ENCODE data around the gene MRTFA.

DNA sequence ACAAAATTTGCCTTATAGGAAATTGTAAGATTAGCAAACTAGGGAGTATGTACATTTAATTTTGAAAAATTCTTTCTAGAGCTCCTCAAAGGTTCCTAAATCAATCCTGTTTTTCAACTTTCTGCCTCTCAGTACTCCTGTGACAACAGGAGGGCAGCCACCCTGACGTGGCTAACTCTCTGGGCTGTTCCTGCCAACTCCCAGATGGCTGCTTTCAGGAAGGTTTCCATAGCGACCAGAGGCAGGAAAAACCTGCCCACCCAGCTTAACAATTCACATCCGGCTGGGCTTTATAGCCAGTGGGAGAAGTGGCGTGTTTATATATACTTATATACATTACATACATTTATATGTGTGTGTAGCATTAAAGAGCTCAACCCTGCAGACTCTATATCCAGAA is 239.6 kb downstream of the MRTFA start:
- TF ChIP-seq, protein P1, sequence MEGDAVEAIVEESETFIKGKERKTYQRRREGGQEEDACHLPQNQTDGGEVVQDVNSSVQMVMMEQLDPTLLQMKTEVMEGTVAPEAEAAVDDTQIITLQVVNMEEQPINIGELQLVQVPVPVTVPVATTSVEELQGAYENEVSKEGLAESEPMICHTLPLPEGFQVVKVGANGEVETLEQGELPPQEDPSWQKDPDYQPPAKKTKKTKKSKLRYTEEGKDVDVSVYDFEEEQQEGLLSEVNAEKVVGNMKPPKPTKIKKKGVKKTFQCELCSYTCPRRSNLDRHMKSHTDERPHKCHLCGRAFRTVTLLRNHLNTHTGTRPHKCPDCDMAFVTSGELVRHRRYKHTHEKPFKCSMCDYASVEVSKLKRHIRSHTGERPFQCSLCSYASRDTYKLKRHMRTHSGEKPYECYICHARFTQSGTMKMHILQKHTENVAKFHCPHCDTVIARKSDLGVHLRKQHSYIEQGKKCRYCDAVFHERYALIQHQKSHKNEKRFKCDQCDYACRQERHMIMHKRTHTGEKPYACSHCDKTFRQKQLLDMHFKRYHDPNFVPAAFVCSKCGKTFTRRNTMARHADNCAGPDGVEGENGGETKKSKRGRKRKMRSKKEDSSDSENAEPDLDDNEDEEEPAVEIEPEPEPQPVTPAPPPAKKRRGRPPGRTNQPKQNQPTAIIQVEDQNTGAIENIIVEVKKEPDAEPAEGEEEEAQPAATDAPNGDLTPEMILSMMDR (IDR thresholded peaks at IDR 0.05) = no peak
- no peak for TF ChIP-seq POLR2A (IDR thresholded peaks at IDR 0.05)
